HCT116 (cell line): ENCODE data around the gene CLCN1. TPM values are rescaled to one million over a fixed set of nuclear protein-coding genes. Genes with fewer than 3 reads are reported as not detected.

Source experiments
- ATAC-seq: fragments of 200-7000 bp; cut with Tn5 transposase; 2 replicates; pipeline ENCODE4 v1.9.1; 2020; ENCODE audit warnings: mild to moderate bottlenecking, moderate library complexity
- BruUV-seq: library from RNA; stranded (reverse); fragments of 400-500 nt; replicated peaks from 2 replicates; lab custom pipeline; 2021; lab: Mats Ljungman, UMichigan
- CTCF ChIA-PET: fragments of 300-600 bp; sonication (Branson Sonifier 250); formaldehyde crosslinking; loops from one replicate; lab custom pipeline; 2021; ENCODE audit warnings: antibody characterized with exemption; lab: Charles Lee
- POLR2A ChIA-PET: fragments of 300-600, 350-600 bp; sonication (Branson Sonifier 250); formaldehyde crosslinking; loops from one replicate; lab custom pipeline; 2021; ENCODE audit warnings: antibody characterized with exemption; lab: Charles Lee
- RAD21 ChIA-PET, 2 experiments: fragments of 300-600 bp; sonication (Branson Sonifier 250); formaldehyde crosslinking; loops; one replicate each; lab custom pipeline; 2023; ENCODE audit warnings: low total read pairs in 2 of 2; ENCODE audit not compliant: uncharacterized antibody in 2 of 2, unreplicated experiment in 2 of 2, low non-redundant PET in 1 of 2; lab: Charles Lee
- DNase-seq: peaks from one replicate; pipeline ENCODE4 v3.0.0-alpha.2; 2010; ENCODE audit warnings: low read depth, low spot score
- H2AFZ ChIP-seq: fragments of 200-600 bp; shearing (Covaris generic), sonication (generic); 2 replicates; pipeline ENCODE4 v1.6.1; 2017; ENCODE audit warnings: low read depth, mixed run types, mixed read lengths, antibody characterized with exemption, low read length; ENCODE audit not compliant: poor library complexity, severe bottlenecking
- H3K27ac ChIP-seq: 2 replicates; pipeline ENCODE4 v1.5.1; 2012; ENCODE audit warnings: low read depth, low read length
- H3K27me3 ChIP-seq: fragments of 200-600 bp; sonication (generic); 2 replicates; pipeline ENCODE4 v1.6.1; 2016; ENCODE audit warnings: mixed run types, low read length, mixed read lengths; ENCODE audit not compliant: insufficient read depth
- H3K36me3 ChIP-seq, 2 experiments: fragments of 200-500 bp in 1 of 2; fragments of 200-600 bp in 1 of 2; sonication (Bioruptor generic) in 1 of 2; sonication (generic) in 1 of 2; 2 replicates each; pipeline versions ENCODE4 v1.5.1 to v1.6.1; 2014 to 2016; ENCODE audit warnings: low read length in 2 of 2, inconsistent platforms in 1 of 2, mixed read lengths in 1 of 2, mixed run types in 1 of 2; ENCODE audit not compliant: insufficient read depth in 2 of 2, control insufficient read depth in 1 of 2
- H3K4me1 ChIP-seq, 2 experiments: fragments of 200-600 bp in 1 of 2; sonication (generic) in 1 of 2; 2 replicates each; pipeline versions ENCODE4 v1.5.1 to v1.6.1; 2012 to 2017; ENCODE audit warnings: low read length in 2 of 2, inconsistent platforms in 1 of 2, mild to moderate bottlenecking in 1 of 2, mixed read lengths in 1 of 2, mixed run types in 1 of 2, moderate library complexity in 1 of 2; ENCODE audit not compliant: insufficient read depth in 2 of 2, control insufficient read depth in 1 of 2
- H3K4me2 ChIP-seq: fragments of 200-600 bp; sonication (generic); 2 replicates; pipeline ENCODE4 v1.6.1; 2017; ENCODE audit warnings: mixed run types, low read length, mixed read lengths
- H3K4me3 ChIP-seq, 2 experiments: fragments of 200-600 bp in 1 of 2; sonication (generic) in 1 of 2; replicated peaks in 1 of 2; 2 replicates each; pipeline ENCODE4 v1.5.1; 2011 to 2016; ENCODE audit warnings: low read length in 2 of 2, control low read depth in 1 of 2, low read depth in 1 of 2, mild to moderate bottlenecking in 1 of 2, mixed read lengths in 1 of 2, mixed run types in 1 of 2
- H3K79me2 ChIP-seq: fragments of 200-600 bp; sonication (generic); 2 replicates; pipeline ENCODE4 v1.6.1; 2017; ENCODE audit warnings: mild to moderate bottlenecking, mixed run types, low read length, moderate library complexity, mixed read lengths; ENCODE audit not compliant: insufficient read depth
- H3K9ac ChIP-seq: fragments of 200-600 bp; sonication (generic); 2 replicates; pipeline ENCODE4 v1.6.1; 2016; ENCODE audit warnings: low read length, mixed read lengths
- H3K9me2 ChIP-seq: fragments of 200-600 bp; sonication (generic), shearing (Covaris generic); 2 replicates; pipeline ENCODE4 v1.6.1; 2017; ENCODE audit warnings: mixed run types, mild to moderate bottlenecking, moderate library complexity; ENCODE audit not compliant: insufficient read depth
- H3K9me3 ChIP-seq, 2 experiments: fragments of 200-500 bp in 1 of 2; fragments of 200-600 bp in 1 of 2; sonication (Bioruptor generic) in 1 of 2; sonication (generic) in 1 of 2; 2 replicates each; pipeline ENCODE4 v1.6.1; 2014 to 2017; ENCODE audit warnings: low read length in 2 of 2, mixed read lengths in 2 of 2, inconsistent platforms in 1 of 2, low read depth in 1 of 2, mild to moderate bottlenecking in 1 of 2, mixed run types in 1 of 2, moderate library complexity in 1 of 2; ENCODE audit not compliant: control insufficient read depth in 1 of 2, insufficient read depth in 1 of 2
- H4K20me1 ChIP-seq: fragments of 200-600 bp; sonication (generic), shearing (Covaris generic); 2 replicates; pipeline ENCODE4 v1.6.1; 2017; ENCODE audit warnings: mixed run types, mild to moderate bottlenecking, moderate library complexity; ENCODE audit not compliant: insufficient read depth
- CBX3 ChIP-seq: IDR thresholded peaks from 2 replicates; pipeline ENCODE4 v1.6.1; 2012; ENCODE audit warnings: low read depth
- EGR1 ChIP-seq: IDR thresholded peaks from 2 replicates; pipeline ENCODE4 v1.6.1; 2012; ENCODE audit warnings: low read depth
- ELF1 ChIP-seq: IDR thresholded peaks from 2 replicates; pipeline ENCODE4 v1.6.1; 2012; ENCODE audit warnings: low read depth, borderline replicate concordance
- EZH2 ChIP-seq: fragments of 200-600 bp; sonication (generic); IDR thresholded peaks from 2 replicates; pipeline ENCODE4 v1.6.1; 2017; ENCODE audit warnings: antibody characterized with exemption, mixed run types
- FOSL1 ChIP-seq: IDR thresholded peaks from 2 replicates; pipeline ENCODE4 v1.6.1; 2012; ENCODE audit warnings: low read depth
- JUND ChIP-seq: IDR thresholded peaks from 2 replicates; pipeline ENCODE4 v1.6.1; 2012
- MAX ChIP-seq: IDR thresholded peaks from 2 replicates; pipeline ENCODE4 v1.6.1; 2012
- POLR2A ChIP-seq: IDR thresholded peaks from 2 replicates; pipeline ENCODE4 v1.7.0; 2011; ENCODE audit warnings: borderline replicate concordance; ENCODE audit not compliant: insufficient read depth, insufficient read length; ENCODE audit errors: extremely low read depth
- POLR2AphosphoS5 ChIP-seq: IDR thresholded peaks from 2 replicates; pipeline ENCODE4 v1.6.1; 2011; ENCODE audit warnings: mild to moderate bottlenecking, low read depth, low read length, moderate library complexity
- RAD21 ChIP-seq: IDR thresholded peaks from 2 replicates; pipeline ENCODE4 v1.6.1; 2012; ENCODE audit warnings: low read depth, mild to moderate bottlenecking
- SIN3A ChIP-seq: IDR thresholded peaks from 2 replicates; pipeline ENCODE4 v1.6.1; 2012; ENCODE audit warnings: low read depth
- SP1 ChIP-seq: IDR thresholded peaks from 2 replicates; pipeline ENCODE4 v1.6.1; 2012; ENCODE audit warnings: low read depth
- SRF ChIP-seq: IDR thresholded peaks from 2 replicates; pipeline ENCODE4 v1.6.1; 2012; ENCODE audit warnings: low read depth
- TCF7L2 ChIP-seq: IDR thresholded peaks from 2 replicates; pipeline ENCODE4 v1.7.0; 2011; ENCODE audit warnings: borderline replicate concordance, inconsistent platforms; ENCODE audit not compliant: insufficient read depth, insufficient read length; ENCODE audit errors: extremely low read depth
- YY1 ChIP-seq: IDR thresholded peaks from 2 replicates; pipeline ENCODE4 v1.6.1; 2011; ENCODE audit warnings: low read length, low read depth, moderate library complexity, mild to moderate bottlenecking; ENCODE audit not compliant: insufficient replicate concordance; ENCODE audit errors: extremely low read depth
- ZBTB33 ChIP-seq: IDR thresholded peaks from 2 replicates; pipeline ENCODE4 v1.6.1; 2011; ENCODE audit warnings: mild to moderate bottlenecking, low read length, moderate library complexity; ENCODE audit not compliant: insufficient replicate concordance; ENCODE audit errors: extremely low read depth
- ZFX ChIP-seq: fragments of 450-650 bp; IDR thresholded peaks from 2 replicates; pipeline ENCODE4 v1.6.1; 2017
- ZNF274 ChIP-seq: fragments of 200-500 bp; sonication (Bioruptor generic); IDR thresholded peaks from 2 replicates; pipeline ENCODE4 v1.6.1; 2014; ENCODE audit warnings: mild to moderate bottlenecking, low read depth, low read length, inconsistent platforms
- intact Hi-C: fragments of 100-400 bp; cut with micrococcal nuclease; formaldehyde crosslinking; loops from 2 replicates; pipeline ENCODE4 v1.10.0; 2022
- total RNA-seq: library from RNA; stranded (reverse); gene quantifications from one replicate; pipeline ENCODE4 v1.2.1, GENCODE V29; 2021; ENCODE audit not compliant: unreplicated experiment
- TF ChIP-seq, protein P1 (sequence below), 3 experiments: fragments of 200-600 bp in 1 of 3; sonication (generic) in 1 of 3; IDR thresholded peaks in 2 of 3; conservative IDR thresholded peaks in 1 of 3; 2 replicates each; pipeline ENCODE4 v1.5.1; 2012 to 2017; ENCODE audit warnings: low read depth in 2 of 3, low read length in 2 of 3, antibody characterized with exemption in 1 of 3, borderline replicate concordance in 1 of 3, control low read depth in 1 of 3, mild to moderate bottlenecking in 1 of 3, mixed read lengths in 1 of 3, mixed run types in 1 of 3, moderate library complexity in 1 of 3; ENCODE audit not compliant: insufficient read depth in 1 of 3
- TF ChIP-seq, protein P2 (sequence below): IDR thresholded peaks from 2 replicates; pipeline ENCODE4 v1.6.1; 2012; ENCODE audit warnings: low read depth
- TF ChIP-seq, protein P3 (sequence below): IDR thresholded peaks from 2 replicates; pipeline ENCODE4 v1.6.1; 2012

Gene CLCN1
- total RNA-seq, 1 experiment from 2014 or later, result 0.47 TPM

GRCh38 chr7:143380260-143380645 is 64.3 kb downstream of the CLCN1 start:
- ATAC-seq (peak; percentile 63), DNase-seq (peak; percentile 61)
- peaks cover 13 to 32% of the 10 kb centered on the region in 2 experiments for H3K4me1 ChIP-seq
- peak overlapping the region; percentile 73 to 93 for H3K4me3 ChIP-seq
- ChIA-PET POLR2A (interaction anchor here (1.0 kb wide), 1 partner anchor 10 kb away, joined by 3 read pairs; no protein-coding TSS in a partner anchor), RAD21 (interaction anchor here in 1 of 2 experiments (0.8 kb wide), 1 partner anchor 29 kb away, joined by 5 read pairs; the partner anchor contains the start of gene EPHA1), CTCF (interaction anchor here (0.7 to 1.9 kb wide), 16 partner anchors 8 to 140 kb away, joined by 3 to 13 read pairs (median 4); partner anchors contain the start of genes CASP2, EPHA1 and GSTK1)
- peak overlapping the region; percentile 98 for H3K4me2 ChIP-seq
- H3K9me3 ChIP-seq, result no peaks in the 10 kb centered on the region
- H3K27me3 ChIP-seq, result no peaks in the 10 kb centered on the region
- peak overlapping the region; percentile 96 for H3K27ac ChIP-seq
- no peaks in the 10 kb centered on the region for H3K9me2 ChIP-seq
- H3K9ac ChIP-seq, result peak overlapping the region; percentile 93
- peaks cover 5 to 9% of the 10 kb centered on the region in 2 experiments; a peak in 2 of 4 replicates for H3K36me3 ChIP-seq
- intact Hi-C loops, result no loop called here
- H2AFZ ChIP-seq, result no peak overlapping the region
- BruUV-seq, result TSS peak; percentile 62
- H4K20me1 ChIP-seq, result no peaks in the 10 kb centered on the region
- H3K79me2 ChIP-seq, result peaks cover 51% of the 10 kb centered on the region
- TF ChIP-seq EGR1 (no peak), MAX (no peak), CBX3 (no peak), SIN3A (no peak), ZFX (no peak), SRF (no peak), ZNF274 (no peak), ZBTB33 (no peak), YY1 (peak; percentile 11), POLR2A (no peak), FOSL1 (no peak), EZH2 (no peak), TCF7L2 (no peak), JUND (no peak), ELF1 (no peak), RAD21 (no peak), POLR2AphosphoS5 (peak; percentile 32; the same call in 1 of the 2 replicates), SP1 (no peak)
- TF ChIP-seq, protein P1, sequence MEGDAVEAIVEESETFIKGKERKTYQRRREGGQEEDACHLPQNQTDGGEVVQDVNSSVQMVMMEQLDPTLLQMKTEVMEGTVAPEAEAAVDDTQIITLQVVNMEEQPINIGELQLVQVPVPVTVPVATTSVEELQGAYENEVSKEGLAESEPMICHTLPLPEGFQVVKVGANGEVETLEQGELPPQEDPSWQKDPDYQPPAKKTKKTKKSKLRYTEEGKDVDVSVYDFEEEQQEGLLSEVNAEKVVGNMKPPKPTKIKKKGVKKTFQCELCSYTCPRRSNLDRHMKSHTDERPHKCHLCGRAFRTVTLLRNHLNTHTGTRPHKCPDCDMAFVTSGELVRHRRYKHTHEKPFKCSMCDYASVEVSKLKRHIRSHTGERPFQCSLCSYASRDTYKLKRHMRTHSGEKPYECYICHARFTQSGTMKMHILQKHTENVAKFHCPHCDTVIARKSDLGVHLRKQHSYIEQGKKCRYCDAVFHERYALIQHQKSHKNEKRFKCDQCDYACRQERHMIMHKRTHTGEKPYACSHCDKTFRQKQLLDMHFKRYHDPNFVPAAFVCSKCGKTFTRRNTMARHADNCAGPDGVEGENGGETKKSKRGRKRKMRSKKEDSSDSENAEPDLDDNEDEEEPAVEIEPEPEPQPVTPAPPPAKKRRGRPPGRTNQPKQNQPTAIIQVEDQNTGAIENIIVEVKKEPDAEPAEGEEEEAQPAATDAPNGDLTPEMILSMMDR (IDR thresholded peaks at IDR 0.05 in 2 of 3, conservative IDR thresholded peaks at IDR 0.05 in 1 of 3; ENCODE audit: borderline replicate concordance in 1 of 3, insufficient read depth in 1 of 3, low read depth in 2 of 3, low read length in 2 of 3), result peak in 2 of 3 experiments; percentile 80 to 87; a peak in 4 of 6 replicates
- TF ChIP-seq, protein P2, sequence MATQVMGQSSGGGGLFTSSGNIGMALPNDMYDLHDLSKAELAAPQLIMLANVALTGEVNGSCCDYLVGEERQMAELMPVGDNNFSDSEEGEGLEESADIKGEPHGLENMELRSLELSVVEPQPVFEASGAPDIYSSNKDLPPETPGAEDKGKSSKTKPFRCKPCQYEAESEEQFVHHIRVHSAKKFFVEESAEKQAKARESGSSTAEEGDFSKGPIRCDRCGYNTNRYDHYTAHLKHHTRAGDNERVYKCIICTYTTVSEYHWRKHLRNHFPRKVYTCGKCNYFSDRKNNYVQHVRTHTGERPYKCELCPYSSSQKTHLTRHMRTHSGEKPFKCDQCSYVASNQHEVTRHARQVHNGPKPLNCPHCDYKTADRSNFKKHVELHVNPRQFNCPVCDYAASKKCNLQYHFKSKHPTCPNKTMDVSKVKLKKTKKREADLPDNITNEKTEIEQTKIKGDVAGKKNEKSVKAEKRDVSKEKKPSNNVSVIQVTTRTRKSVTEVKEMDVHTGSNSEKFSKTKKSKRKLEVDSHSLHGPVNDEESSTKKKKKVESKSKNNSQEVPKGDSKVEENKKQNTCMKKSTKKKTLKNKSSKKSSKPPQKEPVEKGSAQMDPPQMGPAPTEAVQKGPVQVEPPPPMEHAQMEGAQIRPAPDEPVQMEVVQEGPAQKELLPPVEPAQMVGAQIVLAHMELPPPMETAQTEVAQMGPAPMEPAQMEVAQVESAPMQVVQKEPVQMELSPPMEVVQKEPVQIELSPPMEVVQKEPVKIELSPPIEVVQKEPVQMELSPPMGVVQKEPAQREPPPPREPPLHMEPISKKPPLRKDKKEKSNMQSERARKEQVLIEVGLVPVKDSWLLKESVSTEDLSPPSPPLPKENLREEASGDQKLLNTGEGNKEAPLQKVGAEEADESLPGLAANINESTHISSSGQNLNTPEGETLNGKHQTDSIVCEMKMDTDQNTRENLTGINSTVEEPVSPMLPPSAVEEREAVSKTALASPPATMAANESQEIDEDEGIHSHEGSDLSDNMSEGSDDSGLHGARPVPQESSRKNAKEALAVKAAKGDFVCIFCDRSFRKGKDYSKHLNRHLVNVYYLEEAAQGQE, result no peak
- TF ChIP-seq, protein P3, sequence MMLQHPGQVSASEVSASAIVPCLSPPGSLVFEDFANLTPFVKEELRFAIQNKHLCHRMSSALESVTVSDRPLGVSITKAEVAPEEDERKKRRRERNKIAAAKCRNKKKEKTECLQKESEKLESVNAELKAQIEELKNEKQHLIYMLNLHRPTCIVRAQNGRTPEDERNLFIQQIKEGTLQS, result no peak
